ENCODE results near the gene CALY.

Gene CALY

GRCh38 chr10:133281628-133282372 is 54.9 kb downstream of the CALY start:
- Mint-ChIP-seq H3K4me3 (no peak overlapping the region), H3K9me3 (no peaks in the 10 kb centered on the region), H3K27ac (peak overlapping the region; percentile 8), H3K36me3 (ENCODE audit: low read depth) (peaks cover 87% of the 10 kb centered on the region), H3K27me3 (no peaks in the 10 kb centered on the region), H3K4me1 (ENCODE audit: low read depth) (peaks cover 63% of the 10 kb centered on the region)
- intact Hi-C loops (cut with micrococcal nuclease): no loop called here

- Mint-ChIP-seq H3K36me3 (ENCODE audit: low read depth) (peaks cover 84% of the 10 kb centered on the region), H3K4me3 (no peak overlapping the region), H3K9me3 (no peaks in the 10 kb centered on the region), H3K4me1 (ENCODE audit: low read depth) (peaks cover 65% of the 10 kb centered on the region), H3K27me3 (no peaks in the 10 kb centered on the region), H3K27ac (peak overlapping the region; percentile 95)
- intact Hi-C loops (cut with micrococcal nuclease): no loop called here
Measured at GRCh38 chr10:133281084-133281483, 55.6 kb downstream of the CALY start.

- Mint-ChIP-seq H3K27ac (peak overlapping the region; percentile 95), H3K9me3 (no peaks in the 10 kb centered on the region), H3K4me1 (ENCODE audit: low read depth) (peaks cover 71% of the 10 kb centered on the region), H3K27me3 (no peaks in the 10 kb centered on the region), H3K4me3 (no peak overlapping the region), H3K36me3 (ENCODE audit: low read depth) (peaks cover 84% of the 10 kb centered on the region)
- intact Hi-C loops (cut with micrococcal nuclease): no loop called here
Measured at GRCh38 chr10:133280391-133281059, 56.2 kb downstream of the CALY start.

DNA sequence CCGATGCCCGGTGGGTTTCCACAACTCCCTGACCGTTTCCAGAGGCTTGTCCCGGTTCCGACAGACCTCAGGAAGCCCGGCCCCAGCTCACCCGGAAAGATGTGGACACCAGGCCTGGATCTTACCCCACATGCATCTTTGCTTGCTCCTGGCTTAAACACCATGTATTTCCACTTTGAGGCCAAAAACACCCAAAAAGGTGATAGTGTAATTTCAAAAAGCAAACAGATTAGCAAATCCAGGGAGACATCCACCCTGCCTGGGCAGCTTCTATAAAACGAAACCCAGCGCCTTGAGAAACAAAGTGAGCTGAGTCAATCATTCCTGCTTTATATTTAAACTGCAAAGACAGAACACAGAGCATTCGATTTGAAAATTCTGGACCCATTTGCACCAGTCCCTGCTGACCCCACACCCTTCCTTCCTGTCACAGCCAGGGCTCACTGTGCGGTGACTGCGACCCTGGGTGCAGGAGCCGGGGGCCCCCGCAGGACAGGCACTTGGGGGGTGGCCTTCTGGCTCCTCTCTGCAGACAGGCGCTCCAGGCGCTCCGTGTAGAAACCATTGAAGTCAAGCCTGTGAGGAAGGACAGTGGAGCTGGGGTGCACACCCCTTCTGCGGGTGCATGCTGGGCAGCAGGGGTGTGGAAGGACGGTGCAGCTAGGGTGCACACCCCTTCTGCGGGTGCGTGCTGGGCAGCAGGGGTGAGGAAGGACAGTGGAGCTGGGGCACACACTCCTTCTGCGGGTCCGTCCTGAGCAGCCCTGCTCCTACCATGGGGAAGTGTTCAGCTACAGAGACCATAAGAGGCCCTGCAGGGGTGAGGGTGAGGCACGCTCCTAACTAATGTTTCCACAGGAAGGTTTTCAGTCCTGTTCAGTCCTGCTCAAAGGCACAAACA is 57.1 kb downstream of the CALY start:
- no peaks in the 10 kb centered on the region for H3K9me3 Mint-ChIP-seq
- H3K36me3 Mint-ChIP-seq (ENCODE audit: low read depth): peaks cover 83% of the 10 kb centered on the region
- peaks cover 80% of the 10 kb centered on the region for H3K4me1 Mint-ChIP-seq (ENCODE audit: low read depth)
- peak overlapping the region; percentile 31 for H3K4me3 Mint-ChIP-seq
- H3K27me3 Mint-ChIP-seq: no peaks in the 10 kb centered on the region
- H3K27ac Mint-ChIP-seq: peak overlapping the region; percentile 95
- intact Hi-C loops (cut with micrococcal nuclease): loop anchor here (2.0 kb wide), 1 partner anchor 21 kb away; no protein-coding TSS in a partner anchor

DNA sequence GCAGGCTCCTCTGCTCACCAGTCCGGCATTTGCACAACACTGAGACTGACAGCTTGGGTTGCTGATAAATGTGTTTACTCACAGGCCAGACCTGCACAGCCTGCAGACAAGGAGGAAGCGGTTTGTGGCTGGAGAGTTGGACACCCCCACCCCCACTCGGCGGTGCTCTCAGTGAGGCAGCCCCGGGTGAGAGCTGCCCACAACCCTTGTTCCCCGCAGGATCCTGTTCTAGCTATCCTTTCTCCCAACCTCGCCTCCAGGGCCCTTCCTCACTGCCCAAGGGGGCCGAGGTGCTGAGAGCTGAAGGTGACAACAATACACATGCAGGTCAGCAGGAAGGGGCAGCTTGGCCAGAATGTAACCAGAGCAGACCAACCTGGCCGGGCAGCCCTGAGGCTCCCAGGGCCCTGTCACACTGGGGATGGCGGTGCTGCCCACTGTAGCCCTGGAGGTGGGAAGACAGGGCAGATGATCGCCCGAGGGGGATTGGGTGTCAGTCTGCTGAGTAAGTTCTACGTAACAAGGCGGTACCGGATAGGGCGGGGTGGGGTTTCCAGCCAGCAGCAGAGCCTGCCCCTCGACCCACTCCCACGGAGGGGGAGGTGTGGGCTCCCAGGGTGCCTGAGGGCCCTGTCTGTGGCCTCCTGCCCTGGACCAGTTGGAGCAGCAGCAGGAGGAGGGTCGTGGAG is 58.0 kb downstream of the CALY start:
- Mint-ChIP-seq H3K36me3 (ENCODE audit: low read depth) (peaks cover 82% of the 10 kb centered on the region), H3K27me3 (no peaks in the 10 kb centered on the region), H3K27ac (peak overlapping the region; percentile 95), H3K9me3 (no peaks in the 10 kb centered on the region), H3K4me1 (ENCODE audit: low read depth) (peaks cover 82% of the 10 kb centered on the region), H3K4me3 (peak overlapping the region; percentile 75)
- intact Hi-C loops (cut with micrococcal nuclease): loop anchor here (2.0 kb wide), 1 partner anchor 20 kb away; no protein-coding TSS in a partner anchor

- Mint-ChIP-seq H3K36me3 (ENCODE audit: low read depth) (peaks cover 82% of the 10 kb centered on the region), H3K9me3 (no peaks in the 10 kb centered on the region), H3K4me3 (peak overlapping the region; percentile 75), H3K4me1 (ENCODE audit: low read depth) (peaks cover 82% of the 10 kb centered on the region), H3K27me3 (no peaks in the 10 kb centered on the region), H3K27ac (peak overlapping the region; percentile 95)
- intact Hi-C loops (cut with micrococcal nuclease): loop anchor here (2.0 kb wide), 1 partner anchor 19 kb away; no protein-coding TSS in a partner anchor
Measured at GRCh38 chr10:133277993-133278576, 58.6 kb downstream of the CALY start.

- peak overlapping the region; percentile 95 for H3K27ac Mint-ChIP-seq
- H3K9me3 Mint-ChIP-seq: no peaks in the 10 kb centered on the region
- H3K4me3 Mint-ChIP-seq: peak overlapping the region; percentile 23
- intact Hi-C loops (cut with micrococcal nuclease): no loop called here
- no peaks in the 10 kb centered on the region for H3K27me3 Mint-ChIP-seq
- H3K36me3 Mint-ChIP-seq (ENCODE audit: low read depth): peaks cover 82% of the 10 kb centered on the region
- H3K4me1 Mint-ChIP-seq (ENCODE audit: low read depth): peaks cover 85% of the 10 kb centered on the region
Measured at GRCh38 chr10:133277277-133277992, 59.3 kb downstream of the CALY start.

DNA sequence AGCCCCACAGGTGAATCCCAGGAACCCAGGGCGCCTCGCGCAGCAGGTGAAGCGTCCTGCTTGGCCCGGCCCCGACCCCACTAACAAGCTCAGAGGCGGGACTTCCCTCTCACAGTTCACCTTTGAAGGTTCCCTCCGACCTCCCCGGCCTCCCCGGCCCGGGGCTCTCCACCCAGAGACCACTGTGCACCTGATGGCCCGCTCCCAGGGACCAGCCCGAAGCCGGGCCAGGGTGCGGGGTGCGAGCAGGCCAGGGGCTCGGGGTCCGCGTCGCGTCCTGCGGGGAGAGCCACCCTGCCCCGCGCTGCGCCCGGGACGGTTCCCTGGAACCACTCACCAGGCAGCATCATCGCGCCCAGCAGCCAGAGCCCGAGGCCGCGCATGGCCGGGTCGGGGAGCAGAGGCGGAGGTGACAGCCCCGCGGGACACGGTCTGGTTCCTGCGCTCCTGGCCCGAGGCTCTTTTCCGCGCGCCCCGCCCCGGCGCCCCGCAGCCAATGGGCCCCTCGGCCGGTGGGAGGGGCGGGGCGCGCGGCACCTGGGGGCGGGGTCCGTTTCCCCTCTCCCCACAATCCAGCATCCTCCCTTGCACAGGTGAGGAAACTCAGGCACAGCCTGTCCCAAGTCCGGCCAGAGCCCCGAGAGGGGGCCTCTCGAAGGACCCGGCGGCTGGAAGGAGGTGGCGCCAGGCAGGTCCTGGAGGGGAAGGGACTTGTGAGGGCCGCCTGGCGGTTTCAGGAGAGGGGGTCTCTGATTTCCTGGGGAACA is 60.1 kb downstream of the CALY start, which contains the start of gene ADAM8:
TSS of gene ADAM8 (minus strand) at position 434 of the 767 bp plus-strand sequence. CDS start at position 383, 51 bp downstream.
- H3K27me3 Mint-ChIP-seq: no peaks in the 10 kb centered on the region
- H3K27ac Mint-ChIP-seq: peak within 1 kb of the TSS; percentile 95
- peaks cover 82% of the 10 kb centered on the region for H3K36me3 Mint-ChIP-seq (ENCODE audit: low read depth)
- H3K9me3 Mint-ChIP-seq: no peaks in the 10 kb centered on the region
- H3K4me1 Mint-ChIP-seq (ENCODE audit: low read depth): peaks cover 82% of the 10 kb centered on the region
- peak within 1 kb of the TSS; percentile 82 for H3K4me3 Mint-ChIP-seq
- intact Hi-C loops (cut with micrococcal nuclease): no loop called here

DNA sequence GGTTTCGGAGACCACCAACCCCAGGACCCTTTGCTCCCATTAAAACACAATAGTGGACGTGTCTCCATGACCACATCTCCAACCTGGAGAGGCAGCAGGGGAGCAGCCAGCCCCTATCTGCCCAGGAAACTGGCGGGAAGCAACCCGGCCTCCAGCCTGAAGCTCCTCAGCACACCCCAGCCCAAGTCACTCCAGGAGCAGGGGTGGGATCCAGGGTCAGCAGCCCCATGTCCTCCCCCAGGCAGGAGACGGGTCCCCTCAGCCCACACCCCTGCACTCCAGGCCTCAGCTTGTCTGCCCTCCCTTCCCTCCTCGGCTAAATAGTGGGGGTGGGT is 60.6 kb downstream of the CALY start:
- H3K27me3 Mint-ChIP-seq: no peaks in the 10 kb centered on the region
- H3K4me1 Mint-ChIP-seq (ENCODE audit: low read depth): peaks cover 77% of the 10 kb centered on the region
- intact Hi-C loops (cut with micrococcal nuclease): no loop called here
- peak overlapping the region; percentile 95 for H3K27ac Mint-ChIP-seq
- no peaks in the 10 kb centered on the region for H3K9me3 Mint-ChIP-seq
- peaks cover 82% of the 10 kb centered on the region for H3K36me3 Mint-ChIP-seq (ENCODE audit: low read depth)
- H3K4me3 Mint-ChIP-seq: peak overlapping the region; percentile 82

DNA sequence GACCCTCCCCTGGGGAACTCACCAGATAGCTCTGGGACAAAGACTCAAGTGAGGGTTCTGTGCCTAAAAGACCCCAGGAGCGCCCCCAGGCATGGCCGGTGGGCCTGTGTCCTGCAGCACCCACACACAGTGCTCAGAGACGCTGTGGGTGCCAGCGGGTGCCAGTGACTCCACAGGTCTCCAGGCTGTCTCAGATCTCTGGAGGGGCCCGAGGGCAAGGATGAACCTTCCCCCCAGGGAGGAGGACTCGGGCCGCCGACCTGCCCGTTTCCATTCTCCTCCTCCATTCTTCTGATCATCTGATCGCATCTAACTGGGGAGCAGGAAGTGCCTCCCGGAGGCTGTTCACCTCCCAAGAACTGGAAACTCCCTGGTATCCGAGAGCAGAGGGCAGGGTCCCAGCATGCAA is 61.0 kb downstream of the CALY start:
- Mint-ChIP-seq H3K27ac (peak overlapping the region; percentile 95), H3K9me3 (no peaks in the 10 kb centered on the region), H3K36me3 (ENCODE audit: low read depth) (peaks cover 82% of the 10 kb centered on the region), H3K4me1 (ENCODE audit: low read depth) (peaks cover 73% of the 10 kb centered on the region), H3K4me3 (peak overlapping the region; percentile 82), H3K27me3 (no peaks in the 10 kb centered on the region)
- intact Hi-C loops (cut with micrococcal nuclease): no loop called here

DNA sequence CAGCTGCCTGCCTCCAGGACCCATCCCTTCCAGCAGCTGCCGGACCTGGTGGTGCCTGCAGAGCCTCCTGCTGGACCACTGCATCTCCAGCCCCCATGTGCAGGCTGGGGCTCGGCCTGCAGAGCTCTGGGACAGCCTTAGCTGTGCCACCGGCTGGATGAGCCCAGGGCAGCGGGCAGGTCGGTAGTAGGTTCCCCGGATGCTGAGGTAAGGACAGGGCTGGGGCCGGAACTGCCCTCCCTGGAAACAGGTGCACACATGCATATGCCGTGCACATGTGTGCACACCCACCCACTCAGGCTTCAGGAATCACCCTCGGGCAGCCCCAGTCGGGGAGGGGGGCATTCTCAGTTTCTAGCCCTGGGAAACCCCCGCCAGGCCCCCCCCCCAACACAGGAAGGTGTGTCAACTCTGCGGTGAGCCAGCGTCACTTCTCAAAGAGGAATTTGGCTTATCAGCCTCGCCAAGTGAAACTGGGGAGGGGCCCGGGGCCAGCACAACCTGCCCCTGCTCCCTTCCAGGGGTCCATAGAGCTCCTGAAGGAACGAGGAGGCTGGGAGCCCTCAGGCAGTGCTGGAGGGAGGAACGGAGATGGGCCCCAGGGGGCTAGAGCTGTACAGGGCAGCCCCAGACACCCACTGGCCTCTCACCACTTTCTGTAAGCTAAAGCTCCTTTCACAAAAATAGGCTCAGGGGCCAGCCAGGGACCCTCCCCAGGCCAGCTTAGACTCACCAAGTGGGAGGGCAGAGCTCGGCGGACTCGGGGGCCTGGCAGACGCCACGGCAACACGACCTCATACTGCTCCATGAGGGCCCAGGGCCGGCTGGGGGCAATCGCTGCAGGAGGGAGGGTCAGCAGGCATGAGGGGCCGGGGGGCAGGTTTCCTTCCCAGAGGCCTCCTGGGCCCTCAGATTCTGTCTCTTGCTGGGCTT is 61.7 kb downstream of the CALY start:
- H3K4me1 Mint-ChIP-seq (ENCODE audit: low read depth): peaks cover 66% of the 10 kb centered on the region
- intact Hi-C loops (cut with micrococcal nuclease): no loop called here
- no peaks in the 10 kb centered on the region for H3K27me3 Mint-ChIP-seq

More for the DNA sequence above, 61.7 kb downstream of the CALY start:
- H3K36me3 Mint-ChIP-seq (ENCODE audit: low read depth): peaks cover 82% of the 10 kb centered on the region
- peak overlapping the region; percentile 82 for H3K4me3 Mint-ChIP-seq
- H3K27ac Mint-ChIP-seq: peak overlapping the region; percentile 95
- no peaks in the 10 kb centered on the region for H3K9me3 Mint-ChIP-seq

Measured in dendritic cell treated with granulocyte-macrophage colony-stimulating factor and Interleukin-4, amounts not matched to agents 40 ng/mL and 50 ng/mL, for 4 days (primary cell).